ENCODE measurements around the gene RAB1A.

Gene RAB1A

DNA sequence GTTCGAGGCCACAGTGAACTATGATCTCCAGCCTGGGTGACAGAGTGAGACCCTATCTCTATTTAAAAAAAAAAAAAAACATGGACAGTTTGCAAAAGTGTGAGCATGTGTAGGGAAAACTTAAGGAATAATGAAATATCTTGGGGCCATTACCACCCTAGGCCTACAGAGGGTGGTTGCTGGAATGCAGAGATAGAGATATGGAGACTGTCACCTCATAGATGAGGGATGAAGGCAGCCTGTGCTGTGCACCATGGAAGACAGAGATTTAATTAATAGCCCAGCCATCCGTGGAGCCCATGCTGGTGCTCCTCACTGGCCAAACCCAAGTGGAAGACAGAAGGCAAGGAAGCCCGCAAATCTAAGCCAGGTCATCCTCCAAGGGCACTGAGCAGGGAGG is 90.3 kb downstream of the RAB1A start:
- no peak for DNase-seq (ENCODE audit: low read depth in 1 of 2, low spot score in 1 of 2)

DNA sequence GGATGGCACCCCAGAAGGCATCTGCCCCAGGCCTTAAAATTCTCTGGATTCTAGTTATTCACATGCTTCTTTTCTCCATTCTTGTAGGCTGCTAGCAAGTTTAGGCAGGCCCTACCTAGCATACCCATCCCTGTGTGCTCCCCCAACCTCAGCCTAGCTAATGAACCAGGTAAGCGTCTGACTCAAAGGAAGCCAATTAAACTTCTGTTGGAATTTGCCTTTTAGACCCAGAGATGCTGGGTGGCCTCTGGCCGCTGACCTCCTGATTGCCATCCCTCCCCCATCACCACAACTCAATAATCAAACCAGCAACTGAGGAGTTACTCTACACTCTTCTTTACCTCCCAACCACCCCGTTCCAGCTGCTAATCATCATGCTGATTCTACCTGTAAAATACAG is 92.7 kb downstream of the RAB1A start:
- DNase-seq (ENCODE audit: low read depth in 1 of 2, low spot score in 1 of 2): no peak

Data from activated CD4-positive, alpha-beta T cell treated with anti-CD3 and anti-CD28 coated beads, Interleukin-2, amount 50 U/mL, for 24 hours (primary cell).